Heart right ventricle (tissue), 16 donors: ENCODE data around the gene OR6V1. TPM values are rescaled to one million over a fixed set of nuclear protein-coding genes. Genes with fewer than 3 reads are reported as not detected.

Experiments used
- ATAC-seq, 8 donors: fragments of 200-7000 bp; cut with Tn5 transposase; one replicate each; pipeline ENCODE4 v1.9.1; 2020; ENCODE audit warnings: mild to moderate bottlenecking in 8 of 8, moderate library complexity in 8 of 8, moderate number of reproducible peaks in 1 of 8
- DNase-seq, 2 donors: peaks; one replicate each; pipeline ENCODE4 v3.0.0-alpha.2; 2020
- H3K27ac ChIP-seq, 10 donors: fragments of 200-600 bp; sonication (generic) in 2 of 10; one replicate each; pipeline versions ENCODE4 v1.5.0 to v1.8.0; 2020 to 2022; ENCODE audit warnings: mild to moderate bottlenecking in 3 of 10
- H3K27me3 ChIP-seq, 7 donors: fragments of 200-600 bp; one replicate each; pipeline ENCODE4 v1.8.0; 2021 to 2022; ENCODE audit warnings: mild to moderate bottlenecking in 2 of 7
- H3K36me3 ChIP-seq, 9 donors: fragments of 200-600 bp; sonication (generic) in 1 of 9; one replicate each; pipeline versions ENCODE4 v1.5.0 to v1.8.0; 2020 to 2022; ENCODE audit warnings: mild to moderate bottlenecking in 2 of 9
- H3K4me1 ChIP-seq, 9 donors: fragments of 200-600 bp; sonication (generic) in 1 of 9; one replicate each; pipeline versions ENCODE4 v1.5.0 to v1.8.0; 2020 to 2022; ENCODE audit warnings: mild to moderate bottlenecking in 4 of 9
- H3K4me3 ChIP-seq, 10 donors: fragments of 200-600 bp; sonication (generic) in 2 of 10; one replicate each; pipeline versions ENCODE4 v1.5.0 to v1.8.0; 2020 to 2022; ENCODE audit warnings: mild to moderate bottlenecking in 7 of 10, moderate library complexity in 2 of 10
- H3K9me3 ChIP-seq, 11 donors: fragments of 200-600 bp in 10 of 11; sonication (generic) in 2 of 11; one replicate each; pipeline versions ENCODE4 v1.5.0 to v1.8.0; 2013 to 2022; ENCODE audit warnings: mild to moderate bottlenecking in 2 of 11, control low read depth in 1 of 11, moderate library complexity in 1 of 11
- CTCF ChIP-seq, 9 donors: fragments of 200-600 bp; sonication (generic) in 2 of 9; IDR thresholded peaks; one replicate each; pipeline versions ENCODE4 v1.5.0 to v1.8.0; 2021 to 2022; ENCODE audit warnings: antibody characterized with exemption in 9 of 9, mild to moderate bottlenecking in 5 of 9, moderate library complexity in 1 of 9
- WGBS, 2 donors: extraction: QIAGEN DNeasy Blood & Tissue Kit; methylation state at CpG; one replicate each; pipeline ENCODE4 v1.1.7; 2013; ENCODE audit warnings: inconsistent platforms in 1 of 2; 5-methylcytosine and 5-hydroxymethylcytosine counted together
- intact Hi-C, 10 donors: fragments of 100-400 bp; cut with DNase I; formaldehyde crosslinking; loops; one replicate each; pipeline versions ENCODE4 v1.11.1 to v1.14.2; 2022
- polyA plus RNA-seq, 2 donors: library from polyadenylated mRNA; stranded (reverse); fragments of 200-250 nt; gene quantifications; one replicate each; pipeline ENCODE4 v1.2.3, GENCODE V29; 2013
- total RNA-seq, 10 donors: library from RNA; stranded (reverse); fragmentation: NEBNext Ultra II Directional in 3 of 10; extraction: Animal tissue kit (Norgen Biotek cat#: 25700) in 3 of 10; gene quantifications; one replicate each; pipeline versions ENCODE4 v1.2.1 to v1.2.4, GENCODE V29; 2021 to 2023
- donor health status: Arrhythmogenic right ventricular cardiomyopathy.
- donor health status: ischemic (EF 13 %, LVEDD 7.1; RV severe dilation, severe dysfunction).
- donor health status: healthy with polysubstance abuse.
- donor health status: DM: no; HTN: yes; CAD: no.
- donor health status: DM: no; HTN: no; CAD: no.
- donor health status: ischemic (EF 25% LVEDD 6.9; RV normal size, moderate dysfunction).
- donor health status: ischemic (EF 25% LVEDD 5.7; RV mildly dilated, moderate dysfunction).
- donor health status: healthy.
- donor health status: DM: yes; HTN: yes; CAD: no.
- donor health status: Ischemic cardiomyopathy.
- donor health status: ischemic (EF 35%, LVEDD 5.7; RV mildly dilated, moderate dysfunction).
- donor health status: nonischemic (EF 11% LVEDD 7.7; RV severe dilation, severe dysfunction).
- donor health status: DM: yes; HTN: yes; CAD: no.
- donor health status: PGD.
- donor health status: ischemic (EF 29% LVEDD 5.4; RV normal size, mild dysfunction).
- donor health status: nonischemic (EF 23%, LVEDD 6.1; RV moderate dilation, normal function).

The OR6V1 gene
- total and polyA plus RNA-seq, 12 donors: not detected

DNA sequence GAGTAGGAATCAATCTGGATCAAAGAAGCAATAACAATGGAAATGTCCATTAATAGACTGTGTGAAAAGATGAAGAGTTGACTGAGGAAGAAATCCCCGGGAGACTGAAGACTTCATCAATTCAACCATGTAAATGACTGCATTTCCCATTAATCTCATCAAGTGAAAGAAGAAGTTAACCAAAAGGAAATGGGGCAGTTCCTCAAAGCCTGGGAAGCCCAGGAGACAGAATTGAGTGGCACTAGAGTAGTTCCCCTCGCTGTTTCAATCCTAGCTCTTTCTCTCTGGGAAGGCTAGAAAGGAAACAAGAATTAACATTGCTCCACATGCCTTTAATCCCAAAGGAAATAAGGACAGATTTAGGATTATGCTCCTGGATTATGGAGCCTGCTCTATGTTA is 4.8 kb upstream of the OR6V1 start:
- TF ChIP-seq CTCF (IDR thresholded peaks at IDR 0.05): no peak
- Histone ChIP-seq H3K9me3 (no peaks in the 10 kb centered on the region), H3K27me3 (peaks cover 0 to 2% (median 0%) of the 10 kb centered on the region in 7 donors), H3K4me1 (peaks cover 0 to 51% (median 14%) of the 10 kb centered on the region in 9 donors), H3K4me3 (no peak overlapping the region), H3K36me3 (no peaks in the 10 kb centered on the region), H3K27ac (peak overlapping the region in 5 of 10 donors; percentile 31 to 84 (median 79))
- 67 to 68% methylated on average over 2 of the region's 2 CpGs for WGBS, 2 donors
- ATAC-seq (peak in 1 of 8 donors; percentile 12), DNase-seq (no peak)
- intact Hi-C loops: loop anchor here in 1 of 10 donors (2.0 kb wide), 1 partner anchor 31 kb away; no protein-coding TSS in a partner anchor

- H3K36me3 ChIP-seq: no peaks in the 10 kb centered on the region
- TF ChIP-seq CTCF (IDR thresholded peaks at IDR 0.05): no peak
- no peak for DNase-seq
- no peak overlapping the region for H3K4me3 ChIP-seq
- H3K4me1 ChIP-seq: peaks cover 0 to 45% (median 14%) of the 10 kb centered on the region in 9 donors
- no peaks in the 10 kb centered on the region for H3K27me3 ChIP-seq
- peak overlapping the region; percentile 35 to 84 (median 72) for H3K27ac ChIP-seq
- ATAC-seq: no peak
- no peaks in the 10 kb centered on the region for H3K9me3 ChIP-seq
- intact Hi-C loops: no loop called here
These were observed 3.3 kb upstream of the OR6V1 start for GRCh38 chr7:143048827-143049226.

- no peaks in the 10 kb centered on the region for H3K27me3 ChIP-seq
- ATAC-seq (peak; percentile 57 to 89 (median 81)), DNase-seq (peak; percentile 21 to 72)
- H3K4me1 ChIP-seq: peaks cover 0 to 45% (median 14%) of the 10 kb centered on the region in 9 donors
- no peak for TF ChIP-seq CTCF (IDR thresholded peaks at IDR 0.05)
- 17 to 26% methylated on average over 4 of the region's 4 CpGs for WGBS, 2 donors
- no peaks in the 10 kb centered on the region for H3K9me3 ChIP-seq
- H3K36me3 ChIP-seq: no peaks in the 10 kb centered on the region
- intact Hi-C loops: no loop called here
- no peak overlapping the region for H3K4me3 ChIP-seq
- peak overlapping the region; percentile 35 to 84 (median 72) for H3K27ac ChIP-seq
These were observed 2.8 kb upstream of the OR6V1 start for GRCh38 chr7:143049362-143049761.

DNA sequence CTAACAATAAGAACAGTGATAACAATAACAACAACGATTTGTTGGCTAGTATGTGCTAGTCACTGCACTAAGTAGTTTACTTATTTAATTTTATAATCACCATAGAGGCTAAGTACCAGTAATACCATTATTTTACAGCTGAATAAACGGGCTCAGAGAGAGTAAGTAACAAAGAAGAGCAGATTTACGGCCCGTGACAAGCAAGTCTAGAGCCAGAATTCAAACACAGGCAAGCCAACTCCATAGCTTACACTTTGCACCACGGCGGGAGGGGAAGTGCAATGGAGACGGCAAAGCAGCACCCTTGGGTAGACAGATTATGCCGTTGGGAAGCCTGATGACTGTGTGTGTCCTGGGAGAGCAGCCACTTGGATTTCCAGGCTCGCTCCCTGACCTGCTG is 1.2 kb upstream of the OR6V1 start:
- Histone ChIP-seq H3K36me3 (no peaks in the 10 kb centered on the region), H3K27me3 (no peaks in the 10 kb centered on the region), H3K4me3 (no peak overlapping the region), H3K9me3 (peaks cover 0 to 4% (median 0%) of the 10 kb centered on the region in 11 donors), H3K27ac (peak overlapping the region in 7 of 10 donors; percentile 10 to 83 (median 72)), H3K4me1 (peaks cover 0 to 45% (median 14%) of the 10 kb centered on the region in 9 donors)
- intact Hi-C loops: no loop called here
- TF ChIP-seq CTCF (IDR thresholded peaks at IDR 0.05): no peak
- ATAC-seq (peak in 1 of 8 donors; percentile 15), DNase-seq (no peak)
- 63 to 64% methylated on average over 9 of the region's 9 CpGs for WGBS, 2 donors
